Hepatocyte (in vitro differentiated cells): ENCODE data around the gene TRAFD1.

Experiments
- EZH2 ChIP-seq: fragments of 200-600 bp; sonication (generic); IDR thresholded peaks from 2 replicates; pipeline ENCODE4 v1.6.1; 2016; ENCODE audit warnings: antibody characterized with exemption, mild to moderate bottlenecking, borderline replicate concordance
- EZH2phosphoT487 ChIP-seq: fragments of 200-600 bp; sonication (generic); IDR thresholded peaks from one replicate; pipeline ENCODE4 v1.6.1; 2018; ENCODE audit warnings: antibody characterized with exemption, mild to moderate bottlenecking, low read depth, moderate library complexity; ENCODE audit not compliant: unreplicated experiment, severe bottlenecking
- TF ChIP-seq, protein P1 (sequence below): fragments of 200-600 bp; sonication (generic); IDR thresholded peaks from 2 replicates; pipeline ENCODE4 v1.5.1; 2016; ENCODE audit warnings: antibody characterized with exemption, mild to moderate bottlenecking; ENCODE audit not compliant: poor library complexity

DNA sequence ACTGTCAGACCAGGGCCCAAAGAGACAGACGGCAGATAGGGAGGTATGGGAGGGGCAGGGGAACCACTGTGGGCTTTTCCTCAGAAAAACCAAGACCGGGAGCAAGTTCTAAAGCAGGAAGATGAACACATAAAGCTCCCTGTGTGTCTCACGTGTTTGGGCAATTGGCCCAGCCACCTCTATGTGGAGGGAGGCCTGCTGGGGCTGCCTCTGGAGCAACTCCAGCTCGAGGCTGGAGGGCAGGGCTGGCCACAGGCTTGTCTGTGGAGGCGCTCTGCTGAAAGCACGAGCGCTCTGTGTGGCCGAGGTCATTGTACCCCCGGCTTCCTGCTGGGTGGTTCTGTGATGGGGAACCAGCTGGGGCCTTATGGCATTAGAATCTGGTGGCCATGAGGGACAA is 36.4 kb downstream of the TRAFD1 start:
- TF ChIP-seq, protein P1, sequence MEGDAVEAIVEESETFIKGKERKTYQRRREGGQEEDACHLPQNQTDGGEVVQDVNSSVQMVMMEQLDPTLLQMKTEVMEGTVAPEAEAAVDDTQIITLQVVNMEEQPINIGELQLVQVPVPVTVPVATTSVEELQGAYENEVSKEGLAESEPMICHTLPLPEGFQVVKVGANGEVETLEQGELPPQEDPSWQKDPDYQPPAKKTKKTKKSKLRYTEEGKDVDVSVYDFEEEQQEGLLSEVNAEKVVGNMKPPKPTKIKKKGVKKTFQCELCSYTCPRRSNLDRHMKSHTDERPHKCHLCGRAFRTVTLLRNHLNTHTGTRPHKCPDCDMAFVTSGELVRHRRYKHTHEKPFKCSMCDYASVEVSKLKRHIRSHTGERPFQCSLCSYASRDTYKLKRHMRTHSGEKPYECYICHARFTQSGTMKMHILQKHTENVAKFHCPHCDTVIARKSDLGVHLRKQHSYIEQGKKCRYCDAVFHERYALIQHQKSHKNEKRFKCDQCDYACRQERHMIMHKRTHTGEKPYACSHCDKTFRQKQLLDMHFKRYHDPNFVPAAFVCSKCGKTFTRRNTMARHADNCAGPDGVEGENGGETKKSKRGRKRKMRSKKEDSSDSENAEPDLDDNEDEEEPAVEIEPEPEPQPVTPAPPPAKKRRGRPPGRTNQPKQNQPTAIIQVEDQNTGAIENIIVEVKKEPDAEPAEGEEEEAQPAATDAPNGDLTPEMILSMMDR = no peak
- TF ChIP-seq EZH2 = no peak
- no peak for TF ChIP-seq EZH2phosphoT487
